Mammary epithelial cell (primary cell): Measurements from ENCODE around the gene CFAP43.

ENCODE experiments used
- CTCF ChIP-seq, 2 donors: IDR thresholded peaks in 1 of 2; conservative IDR thresholded peaks in 1 of 2; 2 replicates each; pipeline ENCODE4 v1.5.1; 2011 to 2012; ENCODE audit warnings: inconsistent platforms in 2 of 2, low read length in 2 of 2, mild to moderate bottlenecking in 2 of 2, control low read depth in 1 of 2, low read depth in 1 of 2; ENCODE audit not compliant: insufficient read depth in 1 of 2; ENCODE audit errors: extremely low read depth in 1 of 2
- EZH2 ChIP-seq: IDR thresholded peaks from 2 replicates; pipeline ENCODE4 v1.6.1; 2012; ENCODE audit warnings: low read length, inconsistent platforms, borderline replicate concordance

GRCh38 chr10:104251443-104251842, 19.3 kb upstream of the CFAP43 start:
- TF ChIP-seq CTCF (conservative IDR thresholded peaks at IDR 0.05 in 1 of 2, IDR thresholded peaks at IDR 0.05 in 1 of 2; ENCODE audit: extremely low read depth in 1 of 2, insufficient read depth in 1 of 2, low read depth in 1 of 2, low read length in 2 of 2) = no peak
- no peak for TF ChIP-seq EZH2
